HL-60 (cell line): ENCODE data around the gene ZMAT5.

ENCODE experiments used
- DNase-seq, 2 experiments: peaks; one replicate each; pipeline ENCODE4 v3.0.0-alpha.2; 2010 to 2020; ENCODE audit warnings: low read depth in 1 of 2, low spot score in 1 of 2
- H3K27ac ChIP-seq: fragments of 250-450 bp; sonication (Bioruptor Pico); replicated peaks from 2 replicates; pipeline ENCODE4 v1.5.1; 2020; ENCODE audit warnings: mild to moderate bottlenecking, moderate library complexity
- H3K27me3 ChIP-seq: fragments of 250-450 bp; sonication (Bioruptor Pico); 2 replicates; pipeline ENCODE4 v1.5.1; 2021; ENCODE audit warnings: mild to moderate bottlenecking, moderate library complexity; ENCODE audit not compliant: insufficient read depth, poor library complexity, severe bottlenecking
- H3K4me3 ChIP-seq: replicated peaks from 2 replicates; pipeline ENCODE4 v1.5.1; 2011; ENCODE audit warnings: mild to moderate bottlenecking, control low read depth, low read length; ENCODE audit not compliant: insufficient read depth
- GABPA ChIP-seq: IDR thresholded peaks from 2 replicates; pipeline ENCODE4 v1.6.1; 2012; ENCODE audit warnings: low read depth
- POLR2AphosphoS5 ChIP-seq: IDR thresholded peaks from 2 replicates; pipeline ENCODE4 v1.6.1; 2012; ENCODE audit warnings: low read depth
- SPI1 ChIP-seq: IDR thresholded peaks from 2 replicates; pipeline ENCODE4 v1.6.1; 2012; ENCODE audit warnings: low read depth, mild to moderate bottlenecking, borderline replicate concordance
- TF ChIP-seq, protein P1 (sequence below): IDR thresholded peaks from one replicate; pipeline ENCODE4 v1.5.1; 2011; ENCODE audit warnings: low read length, control low read depth, inconsistent platforms; ENCODE audit not compliant: insufficient read depth
- TF ChIP-seq, protein P2 (sequence below): IDR thresholded peaks from 2 replicates; pipeline ENCODE4 v1.6.1; 2012; ENCODE audit warnings: low read depth; ENCODE audit not compliant: insufficient replicate concordance

ZMAT5 gene

DNA sequence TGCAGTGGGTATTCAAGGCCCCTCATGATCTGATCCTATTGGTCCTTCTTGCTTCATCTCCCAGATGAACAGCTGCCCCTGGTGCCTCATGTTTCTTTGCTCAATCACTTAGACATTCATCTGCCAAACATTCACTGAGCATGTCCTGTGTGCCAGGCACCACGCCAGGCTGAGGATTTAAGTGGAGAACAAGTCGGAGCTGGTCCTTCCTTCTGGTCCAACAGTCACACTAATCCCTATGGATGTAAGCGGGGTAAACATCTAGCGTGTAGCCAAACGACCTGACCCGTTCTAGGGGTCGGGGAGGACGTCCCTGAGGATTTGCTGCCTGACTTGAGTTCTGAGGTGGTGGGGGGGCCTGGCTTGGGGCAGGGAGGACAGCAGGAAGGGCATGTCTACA lies 21.9 kb downstream of the ZMAT5 start:
- TF ChIP-seq POLR2AphosphoS5 (no peak), GABPA (no peak), SPI1 (no peak)
- TF ChIP-seq, protein P1, sequence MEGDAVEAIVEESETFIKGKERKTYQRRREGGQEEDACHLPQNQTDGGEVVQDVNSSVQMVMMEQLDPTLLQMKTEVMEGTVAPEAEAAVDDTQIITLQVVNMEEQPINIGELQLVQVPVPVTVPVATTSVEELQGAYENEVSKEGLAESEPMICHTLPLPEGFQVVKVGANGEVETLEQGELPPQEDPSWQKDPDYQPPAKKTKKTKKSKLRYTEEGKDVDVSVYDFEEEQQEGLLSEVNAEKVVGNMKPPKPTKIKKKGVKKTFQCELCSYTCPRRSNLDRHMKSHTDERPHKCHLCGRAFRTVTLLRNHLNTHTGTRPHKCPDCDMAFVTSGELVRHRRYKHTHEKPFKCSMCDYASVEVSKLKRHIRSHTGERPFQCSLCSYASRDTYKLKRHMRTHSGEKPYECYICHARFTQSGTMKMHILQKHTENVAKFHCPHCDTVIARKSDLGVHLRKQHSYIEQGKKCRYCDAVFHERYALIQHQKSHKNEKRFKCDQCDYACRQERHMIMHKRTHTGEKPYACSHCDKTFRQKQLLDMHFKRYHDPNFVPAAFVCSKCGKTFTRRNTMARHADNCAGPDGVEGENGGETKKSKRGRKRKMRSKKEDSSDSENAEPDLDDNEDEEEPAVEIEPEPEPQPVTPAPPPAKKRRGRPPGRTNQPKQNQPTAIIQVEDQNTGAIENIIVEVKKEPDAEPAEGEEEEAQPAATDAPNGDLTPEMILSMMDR: no peak
- TF ChIP-seq, protein P2, sequence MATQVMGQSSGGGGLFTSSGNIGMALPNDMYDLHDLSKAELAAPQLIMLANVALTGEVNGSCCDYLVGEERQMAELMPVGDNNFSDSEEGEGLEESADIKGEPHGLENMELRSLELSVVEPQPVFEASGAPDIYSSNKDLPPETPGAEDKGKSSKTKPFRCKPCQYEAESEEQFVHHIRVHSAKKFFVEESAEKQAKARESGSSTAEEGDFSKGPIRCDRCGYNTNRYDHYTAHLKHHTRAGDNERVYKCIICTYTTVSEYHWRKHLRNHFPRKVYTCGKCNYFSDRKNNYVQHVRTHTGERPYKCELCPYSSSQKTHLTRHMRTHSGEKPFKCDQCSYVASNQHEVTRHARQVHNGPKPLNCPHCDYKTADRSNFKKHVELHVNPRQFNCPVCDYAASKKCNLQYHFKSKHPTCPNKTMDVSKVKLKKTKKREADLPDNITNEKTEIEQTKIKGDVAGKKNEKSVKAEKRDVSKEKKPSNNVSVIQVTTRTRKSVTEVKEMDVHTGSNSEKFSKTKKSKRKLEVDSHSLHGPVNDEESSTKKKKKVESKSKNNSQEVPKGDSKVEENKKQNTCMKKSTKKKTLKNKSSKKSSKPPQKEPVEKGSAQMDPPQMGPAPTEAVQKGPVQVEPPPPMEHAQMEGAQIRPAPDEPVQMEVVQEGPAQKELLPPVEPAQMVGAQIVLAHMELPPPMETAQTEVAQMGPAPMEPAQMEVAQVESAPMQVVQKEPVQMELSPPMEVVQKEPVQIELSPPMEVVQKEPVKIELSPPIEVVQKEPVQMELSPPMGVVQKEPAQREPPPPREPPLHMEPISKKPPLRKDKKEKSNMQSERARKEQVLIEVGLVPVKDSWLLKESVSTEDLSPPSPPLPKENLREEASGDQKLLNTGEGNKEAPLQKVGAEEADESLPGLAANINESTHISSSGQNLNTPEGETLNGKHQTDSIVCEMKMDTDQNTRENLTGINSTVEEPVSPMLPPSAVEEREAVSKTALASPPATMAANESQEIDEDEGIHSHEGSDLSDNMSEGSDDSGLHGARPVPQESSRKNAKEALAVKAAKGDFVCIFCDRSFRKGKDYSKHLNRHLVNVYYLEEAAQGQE: no peak
- no peak overlapping the region for H3K27ac ChIP-seq

DNA sequence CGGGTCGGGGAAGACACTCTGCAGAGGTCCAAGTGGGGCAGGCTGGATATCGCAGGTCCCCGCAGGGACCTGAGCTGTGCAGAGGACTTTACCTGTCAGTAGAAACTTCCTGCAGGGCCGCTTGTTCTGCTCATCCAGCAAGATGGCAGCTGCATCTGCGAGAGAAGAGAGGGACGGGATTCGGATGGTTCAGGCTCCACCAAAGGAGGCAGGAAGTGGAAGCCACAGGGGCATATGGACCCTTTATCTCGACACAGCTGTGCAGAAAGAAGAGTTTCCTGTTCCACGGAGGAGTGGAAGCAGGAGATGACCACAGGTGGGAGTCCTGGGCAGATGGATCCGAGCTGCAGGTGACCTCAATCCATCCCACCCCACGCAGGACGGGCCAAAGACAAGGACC lies 24.5 kb downstream of the ZMAT5 start:
- Histone ChIP-seq H3K27me3 (no peaks in the 10 kb centered on the region), H3K4me3 (no peak overlapping the region), H3K27ac (no peak overlapping the region)
- no peak for DNase-seq
- TF ChIP-seq GABPA (no peak), SPI1 (no peak), POLR2AphosphoS5 (no peak)
- TF ChIP-seq, protein P2: no peak
- TF ChIP-seq, protein P1: no peak

More for the DNA sequence above, 21.9 kb downstream of the ZMAT5 start:
- DNase-seq: no peak
- no peaks in the 10 kb centered on the region for H3K27me3 ChIP-seq
- H3K4me3 ChIP-seq: no peak overlapping the region

DNA sequence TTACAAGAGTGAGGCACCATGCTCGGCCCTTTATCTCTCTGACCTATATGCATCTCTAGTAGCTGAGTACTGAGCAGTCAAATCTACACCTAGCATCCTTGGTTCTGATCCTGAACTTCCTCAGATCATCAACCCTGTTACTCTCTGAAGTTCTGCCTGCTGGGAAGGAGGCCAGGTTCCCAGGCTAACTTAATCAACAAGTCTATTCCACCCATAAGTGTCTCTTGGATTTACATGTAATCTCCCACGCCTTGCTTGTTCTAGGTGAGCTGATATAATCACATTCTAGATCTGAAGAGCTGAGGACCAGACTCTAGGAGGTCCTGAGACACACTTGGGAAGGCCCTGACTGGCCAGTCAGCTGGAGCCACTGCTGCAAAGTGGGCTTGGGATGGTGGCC lies 24.9 kb downstream of the ZMAT5 start:
- H3K27me3 ChIP-seq: no peaks in the 10 kb centered on the region
- DNase-seq: no peak
- H3K4me3 ChIP-seq: no peak overlapping the region
- no peak overlapping the region for H3K27ac ChIP-seq
- TF ChIP-seq, protein P2: no peak
- no peak for TF ChIP-seq SPI1
- TF ChIP-seq GABPA: no peak
- TF ChIP-seq, protein P1: no peak
- no peak for TF ChIP-seq POLR2AphosphoS5
